CD4-positive, alpha-beta T cell treated with Interleukin-10 for 1 hour (primary cell): ENCODE data around the gene MMP27.

Source experiments
- DNase-seq: peaks from one replicate; pipeline ENCODE4 v3.0.0-alpha.2; 2020

MMP27 gene

DNA sequence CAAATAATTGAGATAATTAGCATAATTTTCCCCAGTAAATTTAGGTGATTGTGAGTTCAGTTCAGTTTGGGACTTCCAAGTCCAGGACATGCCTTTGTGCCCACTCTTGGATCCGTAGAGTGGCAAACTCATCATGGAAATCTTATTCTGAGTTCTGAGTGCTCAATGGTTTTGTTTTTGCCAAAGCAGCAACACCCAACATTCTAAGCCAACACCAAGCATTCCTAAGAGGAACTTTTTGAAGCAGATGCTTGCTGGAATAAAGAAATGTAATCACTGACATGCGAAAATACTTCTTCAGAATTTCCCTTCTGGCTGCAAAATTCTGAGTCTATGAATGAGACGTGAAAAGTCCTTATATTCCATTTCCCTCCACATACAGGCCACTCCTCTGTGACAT is 10.4 kb downstream of the MMP27 start:
- DNase-seq, result no peak

DNA sequence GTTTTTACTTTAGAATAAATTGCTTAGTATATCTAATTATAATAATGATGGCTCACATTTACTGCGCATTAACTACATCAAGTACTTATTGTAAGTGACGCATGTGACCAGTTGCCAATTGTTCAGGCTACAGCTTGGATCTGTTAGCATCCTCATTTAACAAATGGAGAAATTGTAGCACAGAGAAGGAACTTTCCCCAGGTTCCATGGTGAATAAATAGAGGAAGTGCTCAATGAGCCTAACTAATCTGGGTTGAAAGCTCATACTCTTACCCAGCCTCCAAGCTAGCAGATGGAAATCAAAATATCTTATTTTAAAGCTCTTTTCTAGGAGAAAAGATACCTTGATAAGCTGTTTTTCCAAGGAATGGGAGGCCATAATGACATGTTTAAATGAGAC is 19.8 kb downstream of the MMP27 start:
- no peak for DNase-seq

DNA sequence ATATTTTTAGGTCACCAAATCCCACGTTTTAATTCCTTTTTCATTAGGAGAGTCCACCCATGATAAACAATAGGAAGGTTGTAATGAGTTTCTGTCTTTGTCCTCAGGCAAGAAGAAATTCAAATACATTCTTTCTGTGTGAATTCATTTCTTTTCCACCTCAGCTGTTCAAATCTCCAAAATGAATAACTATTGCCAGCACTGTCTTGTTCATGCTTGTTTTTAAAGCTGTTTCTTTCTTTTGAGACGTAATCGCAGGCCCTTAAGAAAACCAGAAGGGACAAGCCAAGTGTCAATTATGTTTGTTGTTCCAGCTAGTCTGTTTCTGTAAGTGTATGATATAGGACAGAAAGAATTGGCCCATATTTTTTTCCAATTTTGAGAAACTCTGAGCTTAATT is 20.2 kb downstream of the MMP27 start:
- DNase-seq, result no peak

DNA sequence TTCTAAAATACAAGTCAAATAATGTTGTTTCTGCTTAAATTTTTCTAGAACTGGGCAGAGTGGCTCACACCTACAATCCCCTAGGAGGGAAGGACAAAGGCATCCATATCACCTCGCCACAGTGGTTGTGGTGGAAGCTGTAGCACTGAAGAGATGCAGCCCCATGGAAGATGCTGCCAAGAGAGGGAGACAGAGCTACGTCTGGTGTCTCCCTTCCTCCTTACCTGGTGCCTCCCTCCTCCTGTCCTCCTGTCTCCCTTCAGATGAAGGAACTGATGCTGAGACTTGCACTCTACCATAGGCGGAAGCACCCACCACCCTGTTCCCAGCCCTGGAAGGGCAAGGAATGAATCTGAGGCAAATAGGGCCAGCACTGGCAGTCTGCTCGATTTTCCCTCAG is 22.3 kb downstream of the MMP27 start:
- no peak for DNase-seq

DNA sequence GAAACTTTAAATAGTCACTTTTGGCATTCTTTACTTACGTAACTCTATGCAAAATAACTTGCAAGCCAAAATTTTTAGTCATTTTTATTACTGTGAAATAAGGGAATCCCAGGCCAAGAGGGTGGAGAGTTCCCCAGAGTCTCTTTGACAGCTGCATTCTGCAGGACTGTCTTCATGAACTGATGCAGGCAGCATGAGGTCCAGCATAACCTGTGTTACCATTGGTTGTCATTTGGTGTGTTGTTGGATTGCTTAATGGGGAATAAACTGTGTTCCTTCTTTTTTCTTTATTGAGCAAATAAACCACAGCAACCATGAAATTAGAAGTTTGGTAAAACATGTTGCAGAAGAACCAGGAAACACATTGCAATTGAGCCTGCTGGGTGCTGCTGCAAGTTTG is 24.6 kb downstream of the MMP27 start:
- DNase-seq, result no peak

DNA sequence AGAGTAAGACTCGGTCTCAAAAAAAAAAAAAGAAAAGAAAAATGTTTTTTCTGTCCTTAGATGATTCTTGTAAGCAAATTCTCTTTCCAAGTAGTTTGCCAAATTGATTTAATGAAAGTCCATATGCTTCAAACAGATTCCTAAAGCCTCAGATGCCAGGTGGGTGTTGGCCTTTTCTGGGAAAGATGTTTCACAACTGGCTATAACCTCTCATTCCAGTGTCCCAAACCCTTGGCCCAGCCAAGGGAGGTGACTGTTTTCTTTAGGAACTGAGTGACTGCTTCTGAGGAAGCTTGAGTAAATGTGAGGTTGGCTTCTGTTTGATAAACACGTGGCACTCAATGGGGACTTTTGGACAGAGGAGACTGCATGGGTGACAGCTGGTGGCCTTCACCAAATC is 27.5 kb downstream of the MMP27 start:
- DNase-seq, result no peak

DNA sequence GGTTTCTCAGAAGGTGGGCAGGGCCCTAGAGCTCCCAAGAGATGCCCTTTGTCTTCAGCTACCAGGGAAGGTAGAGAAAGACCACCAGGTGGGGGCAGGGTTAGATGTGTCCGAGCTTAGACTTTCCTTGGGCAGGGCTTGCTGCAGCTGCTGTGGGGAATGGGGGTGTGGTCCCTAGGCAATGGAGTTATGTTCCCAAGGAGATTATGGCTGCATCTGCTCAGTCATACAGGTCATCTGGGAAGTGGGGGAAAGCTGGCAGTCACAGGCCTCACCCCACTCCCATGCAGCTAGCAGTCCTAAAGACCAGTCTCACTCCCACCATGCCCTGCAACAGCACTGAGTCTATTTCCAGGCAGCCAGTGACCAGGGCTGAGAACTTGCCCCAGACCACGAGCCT is 29.5 kb downstream of the MMP27 start:
- no peak for DNase-seq

DNA sequence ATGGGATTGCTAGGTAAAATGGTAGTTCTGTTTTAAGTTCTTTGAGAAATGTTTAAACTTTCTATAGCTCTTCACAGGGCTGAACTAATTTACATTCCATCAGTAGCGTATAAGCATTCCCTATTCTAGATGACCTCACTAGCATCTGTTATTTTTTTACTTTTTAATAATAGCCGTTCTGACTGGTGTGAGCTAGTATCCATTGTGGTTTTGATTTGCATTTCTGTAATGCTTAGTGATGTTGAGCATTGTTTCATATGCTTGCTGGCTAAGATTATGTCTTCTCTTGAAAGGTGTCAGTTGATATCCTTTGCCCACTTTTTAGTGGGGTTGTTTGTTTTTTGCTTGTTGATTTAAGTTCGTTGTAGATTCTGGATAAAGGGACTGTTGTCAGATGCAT is 35.9 kb downstream of the MMP27 start:
- DNase-seq, result no peak

DNA sequence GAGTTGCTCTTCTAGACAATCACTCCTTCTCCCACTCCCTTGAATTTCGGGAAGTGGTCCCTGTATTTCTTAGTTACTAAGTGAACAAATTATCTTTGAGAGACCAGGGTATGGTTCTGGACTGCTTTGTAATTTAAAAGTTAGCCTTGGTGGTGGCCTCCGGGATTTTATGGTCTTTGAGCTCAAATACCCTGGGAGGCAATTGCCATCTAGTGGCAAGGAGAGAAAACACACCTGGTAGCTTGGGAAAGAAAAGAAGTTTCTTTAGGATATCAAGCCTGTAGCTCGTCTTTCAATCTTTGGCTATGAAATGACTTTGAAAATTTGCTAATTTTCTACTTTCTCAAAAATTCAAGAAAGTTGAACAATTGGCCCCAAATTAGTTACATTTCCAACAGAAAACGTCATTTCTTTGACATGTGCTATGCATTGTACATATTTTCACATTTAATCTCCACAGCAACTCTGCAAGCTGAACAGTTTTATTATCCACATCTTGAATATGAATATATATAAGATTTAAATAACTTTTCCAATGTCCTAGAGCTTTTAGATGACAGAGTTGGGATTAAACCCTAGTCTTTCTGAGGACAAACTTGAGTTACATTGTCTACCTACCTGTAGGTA is 39.1 kb downstream of the MMP27 start:
- DNase-seq, result peak; percentile 46

DNA sequence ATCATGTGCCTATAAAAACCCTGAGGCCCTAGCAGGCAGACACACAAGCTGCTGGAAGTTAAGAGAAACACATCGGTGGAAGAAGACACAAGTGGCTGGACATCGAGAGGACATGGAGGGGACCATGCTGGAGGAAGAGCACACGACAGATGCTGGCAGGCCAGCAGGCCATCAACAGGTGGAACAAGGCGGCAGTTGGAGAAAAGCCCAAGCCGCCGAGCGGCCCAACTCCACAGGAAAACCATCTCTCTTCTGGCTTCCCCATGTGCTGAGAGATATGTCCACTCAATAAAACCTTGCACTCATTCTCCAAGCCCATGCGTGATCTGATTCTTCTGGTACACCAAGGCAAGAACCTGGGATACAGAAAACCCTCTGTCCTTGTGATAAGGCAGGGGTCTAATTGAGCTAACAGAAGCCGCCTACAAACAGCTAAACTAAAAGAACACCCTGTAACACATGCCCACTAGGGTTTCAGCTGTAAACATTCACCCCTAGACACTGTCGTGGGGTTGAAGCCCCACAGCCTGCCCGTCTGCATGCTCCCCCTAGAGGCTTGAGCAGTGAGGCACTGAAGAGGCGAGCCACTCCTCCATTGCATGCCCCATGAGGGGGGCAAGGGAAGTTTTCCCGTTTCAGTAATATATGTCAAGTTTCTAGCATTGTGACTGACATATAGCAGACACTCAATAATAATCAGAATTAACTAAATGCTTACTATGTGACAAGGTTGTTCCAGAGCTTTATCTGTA is 41.4 kb downstream of the MMP27 start:
- peak; percentile 9 for DNase-seq

DNA sequence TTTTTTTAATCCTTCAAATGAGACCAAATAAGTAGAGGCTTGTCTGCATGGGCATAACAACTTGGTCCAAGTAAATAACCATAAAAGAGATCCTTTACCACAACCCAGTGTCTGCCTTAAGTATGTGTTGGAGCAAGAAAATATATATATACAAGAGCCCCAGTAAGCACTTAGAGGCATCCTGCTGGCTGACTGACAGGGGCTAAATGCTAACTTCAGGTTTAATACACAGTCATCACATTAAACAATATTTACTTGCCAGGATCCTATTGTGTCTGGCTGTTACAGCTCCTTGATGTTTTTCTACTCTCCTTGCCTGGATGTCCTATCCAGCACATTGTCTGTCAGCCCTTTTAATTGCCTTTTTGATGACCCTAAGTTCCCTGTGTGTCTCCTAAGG is 43.0 kb downstream of the MMP27 start:
- DNase-seq, result no peak

DNA sequence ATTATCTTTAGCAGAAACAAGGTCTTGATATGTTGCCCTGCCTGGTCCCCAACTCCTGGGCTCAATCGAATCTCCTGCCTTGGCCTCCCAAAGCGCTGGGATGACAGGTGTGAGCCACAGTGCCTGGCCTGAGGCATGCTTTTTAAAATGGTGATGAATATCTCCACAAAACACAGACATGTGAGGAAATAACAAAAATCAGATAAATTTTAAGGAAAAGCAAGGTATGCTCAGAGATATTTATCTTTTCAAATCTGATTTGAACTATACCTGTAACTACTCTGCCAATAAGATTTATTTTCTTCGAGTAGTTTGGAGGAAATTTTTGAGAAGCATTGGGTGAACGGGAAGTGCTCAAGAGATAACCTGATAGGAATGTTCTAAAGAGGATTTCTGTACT is 44.5 kb downstream of the MMP27 start:
- DNase-seq, result no peak

DNA sequence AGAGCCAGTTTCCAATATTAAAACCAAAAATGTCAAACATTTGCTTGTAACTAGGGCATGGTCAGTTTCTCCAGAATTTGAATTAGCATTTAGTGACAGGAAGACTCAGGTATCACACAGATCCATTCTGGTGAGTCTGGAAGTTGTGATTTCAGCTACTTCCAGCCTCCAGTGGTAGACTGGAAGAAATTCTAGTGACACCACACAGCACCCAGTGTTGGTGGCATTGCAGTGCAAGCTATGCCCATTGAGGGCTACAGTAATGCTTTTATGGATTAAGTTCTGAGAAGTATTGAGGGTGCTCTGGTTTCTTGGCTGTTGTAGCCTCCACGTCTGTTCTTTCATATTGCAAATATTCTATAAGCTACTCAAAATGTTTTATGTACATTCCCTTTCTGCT is 49.0 kb downstream of the MMP27 start:
- no peak for DNase-seq

DNA sequence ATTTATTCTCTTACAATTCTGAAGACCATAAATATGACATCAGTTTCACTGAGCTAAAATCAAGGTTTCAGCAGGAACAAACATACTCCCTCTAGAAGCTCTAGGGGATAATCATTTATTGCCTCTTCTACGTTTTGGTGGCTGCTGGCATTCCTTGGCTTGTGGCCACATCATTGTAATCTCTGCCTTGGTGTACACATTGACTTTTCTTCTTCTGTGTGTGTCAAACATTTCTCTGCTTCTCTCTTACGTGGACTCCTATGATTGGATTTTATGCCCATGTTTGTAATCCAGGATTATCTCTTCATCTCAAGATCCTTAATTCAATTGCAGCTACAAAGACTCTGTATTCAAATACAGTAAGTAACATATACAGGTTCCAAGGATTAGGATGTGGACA is 50.0 kb downstream of the MMP27 start:
- no peak for DNase-seq

DNA sequence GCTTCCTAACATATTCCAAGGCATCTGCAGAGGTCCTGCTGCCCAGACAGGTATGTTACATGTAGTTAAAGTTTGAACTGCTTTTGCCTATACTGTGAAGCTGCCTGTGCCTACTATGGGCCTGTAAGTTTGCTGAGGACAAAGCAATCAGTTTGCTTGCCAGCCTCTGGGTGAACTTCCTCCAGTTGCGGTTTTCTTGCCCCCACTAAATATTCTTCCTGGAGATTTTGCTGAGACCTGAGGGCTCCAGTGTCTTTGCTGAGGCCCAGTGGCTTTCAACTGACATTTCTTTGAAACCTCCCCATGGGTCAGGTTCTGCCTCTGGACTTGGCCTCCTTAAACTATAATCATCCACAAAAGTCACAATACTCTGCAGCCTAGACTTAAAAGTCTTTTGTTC is 50.8 kb downstream of the MMP27 start:
- DNase-seq, result no peak

DNA sequence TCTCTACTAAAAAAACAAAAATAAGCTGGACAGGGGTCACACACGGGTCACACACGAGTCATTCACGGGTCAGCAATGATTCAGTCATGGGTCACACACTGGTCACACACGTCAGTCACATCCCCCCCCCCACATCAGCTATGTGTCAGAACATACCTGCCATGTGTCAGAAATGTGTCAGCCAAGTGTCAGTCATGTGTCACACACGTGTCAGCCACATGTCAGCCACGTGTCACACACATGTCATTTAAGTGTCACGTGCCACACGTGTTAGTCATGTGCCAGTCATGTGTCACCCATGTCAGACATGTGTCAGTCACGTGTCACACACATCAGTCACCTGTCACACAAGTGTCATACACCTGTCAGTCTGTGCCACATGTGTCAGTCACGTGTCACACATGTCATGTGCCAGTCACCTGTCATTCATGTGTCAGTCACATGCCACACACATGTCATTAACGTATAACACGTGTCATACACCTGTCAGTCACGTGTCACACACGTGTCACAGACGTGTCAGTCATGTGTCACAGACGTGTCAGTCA is 51.8 kb downstream of the MMP27 start:
- no peak for DNase-seq

DNA sequence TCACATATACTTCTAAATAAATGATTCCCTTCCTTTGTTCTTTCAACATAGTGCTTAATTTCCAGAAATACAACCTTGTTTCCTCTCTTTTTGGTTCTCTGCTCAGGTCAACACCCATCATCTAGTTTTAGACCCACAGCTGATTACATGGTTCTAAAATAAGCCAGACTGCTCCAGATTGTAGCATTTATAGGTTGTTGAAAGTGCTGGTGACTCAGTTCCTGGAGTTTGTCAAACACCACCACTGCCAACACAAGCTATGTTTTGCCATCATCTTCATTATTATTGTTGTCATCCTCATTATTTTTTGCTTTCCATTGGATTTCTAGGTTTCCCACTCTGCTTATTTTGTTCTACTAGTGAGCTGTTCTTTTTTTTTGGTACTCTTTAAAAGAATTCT is 58.1 kb downstream of the MMP27 start:
- no peak for DNase-seq

DNA sequence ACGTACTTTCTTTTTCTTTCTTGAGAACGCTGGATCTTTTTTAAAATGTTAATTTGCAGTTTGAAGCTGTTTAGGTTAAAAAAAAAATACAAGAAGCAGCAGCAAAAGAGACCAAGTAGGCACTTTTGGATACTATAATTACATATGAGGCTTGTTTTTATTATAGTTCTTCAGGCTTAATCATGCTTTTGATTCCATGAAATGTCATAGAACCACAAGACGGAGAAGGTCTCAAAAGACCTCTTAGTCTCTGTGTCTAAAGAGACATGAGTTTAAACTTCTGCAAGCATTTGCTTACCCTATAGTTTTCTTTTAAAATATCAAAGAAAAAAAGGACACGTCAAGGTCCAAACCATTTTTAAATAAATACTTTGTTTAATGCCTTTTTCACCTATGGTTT is 61.6 kb downstream of the MMP27 start:
- DNase-seq, result no peak
